Measurements from ENCODE around the gene C6orf89.

The C6orf89 gene

DNA sequence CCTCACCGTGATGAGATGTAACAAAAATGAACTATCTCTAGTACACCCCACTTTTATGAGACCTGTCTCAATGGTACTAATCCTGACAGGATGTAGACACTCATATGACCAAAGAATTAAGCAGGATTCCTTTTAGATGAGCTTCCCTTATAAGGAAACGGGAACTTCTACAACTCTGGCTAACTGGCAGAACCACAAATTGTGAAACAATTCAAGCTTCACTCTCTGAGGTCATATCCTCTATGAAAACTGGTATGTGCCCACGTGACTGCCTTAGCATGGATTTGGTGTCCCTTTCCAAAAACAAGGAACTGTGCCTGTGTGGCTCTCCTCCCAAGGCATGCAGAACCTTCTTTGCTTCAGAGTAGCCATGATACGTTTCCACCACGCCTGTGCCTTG, 32.4 kb upstream of the C6orf89 start:
- no peak for DNase-seq

- DNase-seq: no peak
Observed at GRCh38 chr6:36855750-36856149, 30.0 kb upstream of the C6orf89 start.

DNA sequence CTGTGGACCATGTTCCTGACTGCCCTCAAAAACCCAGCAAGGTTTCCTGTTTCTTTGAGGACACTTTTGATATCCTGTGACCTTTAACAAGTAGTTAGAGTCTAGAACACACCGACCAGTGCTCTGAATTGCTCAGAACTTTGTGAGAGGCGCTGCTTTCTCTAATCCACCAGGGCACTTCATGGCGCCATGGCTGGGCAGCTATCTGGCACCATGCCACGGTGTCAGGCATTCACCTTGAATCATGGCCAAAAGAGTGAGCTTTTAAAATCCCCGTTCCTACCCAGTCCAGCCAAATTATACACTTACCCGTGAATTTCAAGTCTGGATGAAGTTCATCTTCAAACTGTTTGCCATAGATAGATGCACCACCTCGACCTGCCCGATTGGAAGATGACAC, 29.5 kb upstream of the C6orf89 start:
- no peak for DNase-seq

- no peak for DNase-seq
Observed at GRCh38 chr6:36857325-36857724, 28.4 kb upstream of the C6orf89 start.

DNA sequence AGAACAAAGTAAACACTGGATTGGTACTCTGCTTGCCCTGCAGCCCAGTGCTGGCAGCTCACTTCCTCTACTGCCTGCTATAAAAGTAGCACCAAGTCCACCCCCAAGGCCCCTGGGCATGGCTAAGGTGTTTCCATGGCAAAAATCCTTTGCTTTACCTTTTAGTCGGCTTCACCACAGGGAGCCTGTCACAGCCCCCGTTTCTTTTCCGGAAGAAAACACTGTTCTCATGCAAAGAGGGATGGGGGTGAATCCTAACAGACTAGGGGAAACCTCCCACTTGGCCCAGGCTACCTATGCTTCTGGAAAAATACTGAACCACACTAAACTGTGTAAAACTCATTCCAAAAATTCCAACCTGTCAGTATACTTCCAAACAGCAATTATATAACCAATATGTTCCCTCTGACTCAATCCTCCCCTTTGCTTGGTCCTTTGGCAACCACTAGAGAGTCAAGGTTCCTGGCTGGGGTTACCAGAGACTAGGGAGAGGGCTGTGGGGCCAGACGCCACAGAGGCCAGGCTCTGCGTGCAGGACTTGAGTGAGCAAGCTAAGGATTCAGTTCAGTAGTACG, 27.3 kb upstream of the C6orf89 start:
- no peak for DNase-seq

- DNase-seq: no peak
Observed at GRCh38 chr6:36860126-36860525, 25.6 kb upstream of the C6orf89 start.

DNA sequence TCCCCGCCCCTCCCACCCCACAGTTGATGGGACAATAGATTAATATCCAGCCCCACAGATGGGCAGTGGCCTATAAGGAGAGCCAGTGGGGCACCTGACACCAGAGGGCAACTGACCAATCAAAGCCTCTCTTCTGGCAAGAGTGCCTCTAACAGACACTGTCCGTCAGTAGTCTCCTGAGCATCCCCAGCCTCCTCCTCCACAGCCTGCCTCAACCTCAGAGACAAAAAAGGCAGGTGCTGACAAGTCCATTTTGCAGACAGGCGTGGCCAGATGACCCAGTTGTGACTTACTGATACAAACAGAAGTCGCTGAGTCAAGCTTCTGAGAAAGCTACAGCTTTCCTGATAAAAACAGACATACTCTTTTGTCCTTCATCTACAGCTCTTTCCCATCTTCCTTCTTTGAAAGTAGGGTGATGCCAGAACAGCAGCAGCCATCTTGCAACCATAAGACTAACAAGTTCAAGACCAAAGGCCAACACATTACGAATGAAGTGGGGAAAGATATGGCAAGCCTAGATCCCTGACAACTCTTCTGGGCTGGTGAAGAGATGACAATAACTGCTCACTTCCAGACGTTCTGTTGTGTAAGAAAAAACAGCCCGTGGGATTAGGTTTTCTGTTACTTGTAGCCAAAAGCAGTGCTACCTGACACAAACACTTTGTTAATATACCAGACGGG, 23.4 kb upstream of the C6orf89 start:
- DNase-seq: no peak

DNA sequence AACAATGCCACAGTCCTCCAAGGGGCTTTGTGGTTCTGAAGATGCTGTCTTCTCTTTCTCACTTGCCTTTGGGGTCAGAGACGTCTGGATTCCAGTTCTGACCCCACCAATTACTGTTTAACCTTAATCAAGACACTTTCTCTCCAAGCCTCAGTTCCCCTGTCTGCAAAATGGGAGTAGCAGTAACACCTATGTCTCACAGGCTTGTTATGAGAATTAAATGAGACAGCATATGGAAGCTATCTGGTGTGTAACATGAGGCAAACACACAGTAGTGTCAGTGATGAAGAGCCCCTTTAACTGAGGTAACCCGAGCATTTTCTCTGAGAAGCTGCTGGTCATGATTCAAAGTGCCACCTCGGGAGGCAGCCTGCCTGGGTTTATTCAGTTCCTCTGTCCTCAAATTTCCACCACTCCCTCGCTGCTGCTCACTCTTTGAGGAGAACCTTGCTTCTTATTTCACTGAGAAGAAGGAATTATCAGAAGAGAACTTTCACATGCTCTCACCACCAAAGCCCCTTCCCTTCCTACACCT, 22.8 kb upstream of the C6orf89 start:
- DNase-seq: no peak

DNA sequence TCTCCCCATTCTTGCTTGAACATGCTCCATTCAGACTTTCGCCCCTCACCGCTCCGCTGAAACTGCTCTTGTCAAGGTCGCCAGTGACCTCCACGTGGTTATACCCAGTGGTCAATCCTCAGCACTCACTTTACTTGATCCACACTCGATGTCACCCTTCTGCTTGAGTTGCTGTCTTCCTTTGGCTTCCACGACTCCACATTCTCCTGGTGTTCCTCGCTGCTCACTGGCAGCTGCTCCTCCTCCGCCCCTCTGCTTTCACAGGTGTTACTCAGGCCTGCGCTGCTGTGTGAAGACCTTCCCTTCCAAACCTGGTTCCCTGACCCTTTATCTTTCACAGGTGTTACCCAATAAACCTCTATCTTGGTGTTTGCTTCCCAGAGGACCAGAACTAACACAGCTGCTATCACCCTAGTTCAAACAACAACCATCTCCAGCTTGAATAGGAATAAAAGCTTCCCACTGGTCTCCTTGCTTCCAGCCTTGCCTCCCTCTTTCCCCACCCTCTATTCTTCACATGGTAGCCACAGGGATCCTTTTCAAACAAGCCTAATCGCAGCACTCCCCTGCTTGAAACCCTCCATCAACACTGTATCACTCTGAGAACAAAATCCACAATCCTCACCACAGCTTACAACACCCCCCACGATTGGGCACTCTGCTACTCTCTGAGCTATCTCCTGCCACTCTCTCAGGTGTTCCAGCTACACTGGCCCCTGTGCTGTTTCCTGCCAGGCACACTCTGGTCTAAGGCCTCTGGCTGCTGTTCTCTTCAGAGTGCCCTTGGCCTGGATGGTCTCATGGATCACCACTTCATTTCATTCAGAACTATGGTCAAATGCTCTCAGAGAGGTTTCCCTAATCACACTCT, 21.8 kb upstream of the C6orf89 start:
- DNase-seq: no peak

- DNase-seq: no peak
Observed at GRCh38 chr6:36865835-36866234, 19.9 kb upstream of the C6orf89 start.

- DNase-seq: no peak
Observed at GRCh38 chr6:36867471-36868224, 18.1 kb upstream of the C6orf89 start.

DNA sequence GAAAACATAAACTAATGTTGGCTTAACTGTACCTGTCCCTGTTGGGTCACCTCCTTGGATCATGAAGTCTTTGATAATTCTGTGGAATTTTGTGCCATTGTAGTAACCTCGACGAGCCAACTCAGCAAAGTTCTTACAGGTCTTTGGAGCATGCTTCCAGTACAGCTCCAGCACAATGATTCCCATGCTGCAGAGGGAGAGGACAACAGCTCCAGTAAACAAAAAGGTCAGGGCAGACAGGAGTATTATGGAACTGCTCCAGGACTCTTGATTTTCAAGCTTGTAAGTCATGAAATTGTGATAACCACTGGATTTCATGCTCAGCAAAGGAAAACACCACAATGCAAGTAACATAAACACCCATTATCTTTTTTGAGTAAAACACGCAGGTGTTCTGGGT, 14.1 kb upstream of the C6orf89 start:
- DNase-seq: no peak

GRCh38 chr6:36873115-36873514, 12.6 kb upstream of the C6orf89 start:
- DNase-seq: no peak

DNA sequence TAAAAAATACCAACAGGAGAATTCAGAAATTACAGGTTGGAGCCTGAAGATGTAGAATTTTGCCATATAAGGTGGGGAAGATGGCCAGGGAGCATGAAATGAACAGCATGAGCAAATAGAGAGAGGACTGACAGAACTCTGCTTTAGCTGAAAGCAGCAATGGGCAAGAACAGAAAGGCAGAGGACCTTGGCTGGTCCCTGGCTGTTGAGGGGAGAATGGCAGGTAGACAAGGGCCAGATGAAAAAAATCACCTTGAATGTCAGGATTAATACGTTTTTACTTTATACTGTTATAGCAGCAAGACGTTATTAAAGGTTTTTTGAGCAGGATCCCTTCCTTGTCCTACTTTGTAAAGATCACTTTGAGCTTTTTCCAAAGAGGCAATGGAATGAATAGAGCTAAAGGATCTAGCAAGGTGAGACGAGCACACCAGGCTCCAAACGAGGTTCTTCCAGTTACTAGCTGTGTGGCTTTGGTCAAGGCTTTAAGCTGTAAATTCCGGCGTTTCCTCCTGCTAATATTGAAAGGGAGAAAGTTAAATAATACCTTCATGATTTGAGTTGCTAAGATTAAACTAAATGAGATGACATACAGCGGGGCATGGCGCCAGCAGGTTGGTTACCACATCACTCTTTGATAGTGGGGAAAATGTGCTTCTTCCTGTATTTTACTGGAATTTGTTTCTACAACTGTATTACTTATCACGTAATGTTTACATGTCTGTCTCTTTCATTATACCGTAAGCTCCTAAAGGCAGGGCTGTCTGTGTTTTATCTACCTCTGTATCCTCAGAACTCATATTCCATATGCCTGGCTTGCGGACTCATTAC, 11.9 kb upstream of the C6orf89 start:
- DNase-seq: no peak

DNA sequence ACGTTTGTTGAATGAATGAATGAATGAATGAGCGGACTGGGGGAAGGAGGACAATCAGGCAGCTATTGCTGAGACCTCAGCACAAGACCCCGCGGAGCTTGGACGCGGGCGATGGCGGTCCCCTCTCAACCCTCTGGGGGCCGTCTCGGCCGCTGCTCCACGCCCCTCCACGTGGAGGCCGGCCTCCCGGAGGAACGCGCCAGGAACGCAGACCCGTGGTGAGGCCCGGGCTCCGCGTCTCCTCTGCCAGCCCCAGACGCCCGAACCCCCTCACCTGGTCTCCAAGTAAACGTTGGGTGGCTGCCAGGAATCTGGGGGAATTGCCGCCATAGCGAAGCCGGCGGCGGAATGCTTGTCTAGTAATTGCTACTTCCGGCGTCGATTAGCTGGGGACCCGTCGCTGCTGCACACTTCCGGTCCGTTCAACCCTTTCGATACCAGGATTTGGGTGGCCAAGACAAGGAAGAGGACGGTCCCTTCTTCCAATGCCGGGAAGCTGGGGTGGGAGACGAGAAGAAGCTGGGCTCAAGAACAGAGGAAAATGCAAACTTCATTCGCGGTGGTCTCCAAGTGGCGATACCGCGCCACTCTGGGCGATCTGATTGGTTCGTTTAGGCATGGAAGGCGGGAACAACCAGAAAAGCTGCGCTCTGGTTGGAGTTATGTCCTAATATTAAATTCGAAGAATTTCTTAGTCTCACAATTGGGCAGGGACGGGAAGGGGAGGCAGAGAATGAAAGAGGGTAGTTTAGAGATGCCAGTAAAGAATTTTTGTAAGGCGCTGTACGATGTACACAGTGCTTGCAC, 11.1 kb upstream of the C6orf89 start, which contains the start of gene PPIL1:
Gene PPIL1 (minus strand): TSS at position 361 of the 807 bp plus-strand sequence. CDS start 31 bp downstream, at position 330.
- peak; percentile 67 for DNase-seq

- no peak for DNase-seq
Observed at GRCh38 chr6:36875250-36875633, 10.5 kb upstream of the C6orf89 start.

GRCh38 chr6:36884610-36885009, 1.1 kb upstream of the C6orf89 start:
- DNase-seq: no peak

DNA sequence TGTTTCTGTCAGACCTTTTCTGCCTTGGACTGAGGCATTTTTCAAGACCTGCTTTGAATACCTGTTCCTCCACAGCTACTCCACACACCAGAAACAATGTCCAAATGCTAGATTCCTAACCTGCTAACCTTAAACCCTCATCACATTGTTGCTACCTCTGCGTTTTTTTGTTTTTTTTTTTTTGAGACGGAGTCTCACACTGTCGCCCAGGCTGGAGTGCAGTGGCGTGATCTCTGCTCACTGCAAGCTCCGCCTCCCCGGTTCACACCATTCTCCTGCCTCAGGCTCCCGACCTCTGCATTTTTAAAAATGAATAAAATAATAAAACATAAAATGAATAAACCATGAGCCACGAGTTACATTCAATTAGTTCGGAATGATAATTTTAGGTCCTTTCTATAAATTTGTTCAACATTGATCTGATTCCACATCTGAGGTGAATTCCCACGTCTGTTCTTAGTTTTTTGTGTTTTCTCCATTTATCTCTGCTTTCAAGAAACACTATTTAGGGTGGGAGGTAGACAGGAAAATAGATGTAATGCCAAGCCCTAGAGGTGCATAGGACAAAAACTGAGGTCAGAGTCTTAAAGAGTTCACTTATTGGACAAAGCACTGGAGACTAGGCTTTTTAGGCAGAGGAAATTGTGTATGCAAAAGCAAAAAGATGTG, 1.3 kb downstream of the C6orf89 start:
- no peak for DNase-seq

DNA sequence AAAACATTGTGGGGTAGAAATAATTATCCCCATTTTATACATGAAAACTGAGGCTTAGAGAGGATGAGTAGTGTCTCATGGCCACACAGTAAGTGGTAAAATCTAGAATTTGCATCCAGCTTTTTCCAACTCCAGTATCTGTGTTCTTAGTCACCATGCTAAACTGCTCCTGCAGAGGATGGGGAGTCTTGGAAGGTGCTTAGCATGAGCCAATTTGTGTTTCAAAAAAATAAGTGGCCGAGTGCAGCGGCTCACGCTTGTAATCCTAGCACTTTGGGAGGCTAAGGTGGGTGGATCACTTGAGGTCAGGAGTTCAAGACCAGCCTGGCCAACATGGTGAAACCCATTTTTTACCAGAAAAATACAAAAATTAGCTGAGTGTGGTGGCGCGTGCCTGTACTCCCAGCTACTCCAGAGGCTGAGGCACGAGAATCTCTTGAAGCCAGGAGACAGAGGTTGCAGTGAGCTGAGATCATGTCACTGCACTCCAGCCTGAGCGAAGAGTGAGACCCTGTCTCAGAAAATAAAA, 2.4 kb downstream of the C6orf89 start:
- no peak for DNase-seq
